Measurements from ENCODE around the gene STK17B.

The STK17B gene

DNA sequence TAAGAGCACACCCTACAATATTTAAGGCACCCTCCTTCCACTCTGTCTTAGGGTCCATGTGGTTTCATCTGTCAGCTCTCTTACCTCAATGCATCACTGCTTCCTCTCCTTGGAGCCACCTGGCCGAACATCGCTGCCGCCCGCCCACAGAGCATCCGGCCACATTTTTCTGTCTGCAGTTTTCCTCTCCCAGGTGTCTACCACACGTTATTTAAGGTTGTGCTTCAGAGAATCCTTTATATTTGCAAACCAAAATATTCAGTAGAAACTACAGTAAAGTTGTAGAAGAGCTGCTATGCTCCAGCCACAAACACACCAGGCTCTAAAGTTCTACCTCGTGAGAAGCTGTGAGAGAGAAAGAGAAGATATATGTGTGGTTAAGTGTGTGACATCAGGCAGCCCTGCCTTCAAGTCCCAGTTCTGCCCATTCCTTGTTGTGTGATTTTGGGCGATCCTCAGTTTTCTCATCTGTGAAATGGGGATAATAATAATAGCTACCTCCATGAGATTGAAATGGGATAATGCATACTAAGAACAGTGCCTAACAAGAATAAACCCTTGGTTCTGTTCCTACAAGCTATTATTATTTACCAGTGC lies 4.9 kb upstream of the STK17B start:
- Histone ChIP-seq H3K9ac (ENCODE audit: low read depth, low read length) (peak overlapping the region; percentile 54), H4K20me1 (ENCODE audit: insufficient read depth, low read length) (peaks cover under 1% of the 10 kb centered on the region), H3K79me2 (ENCODE audit: insufficient read depth, low read length) (peaks cover 60% of the 10 kb centered on the region), H2AFZ (ENCODE audit: low read depth, low read length) (no peak overlapping the region), H3K4me2 (ENCODE audit: insufficient read depth, low read length) (peak overlapping the region; percentile 45), H3K36me3 (ENCODE audit: insufficient read depth, low read length) (no peaks in the 10 kb centered on the region; the same call in 1 of the 2 replicates), H3K4me1 (ENCODE audit: insufficient read depth, low read length) (peaks cover 93% of the 10 kb centered on the region), H3K4me3 (ENCODE audit: low read depth in 1 of 2, low read length in 2 of 2) (peak overlapping the region in 1 of 2 experiments; percentile 34; a peak in 2 of 4 replicates), H3K27me3 (ENCODE audit: insufficient read depth, low read length, poor library complexity) (no peaks in the 10 kb centered on the region), H3K27ac (ENCODE audit: low read length) (peak overlapping the region; percentile 97), H3K9me3 (ENCODE audit: insufficient read depth, low read length, severe bottlenecking) (no peaks in the 10 kb centered on the region)
- DNase-seq (peak; percentile 96), ATAC-seq (ENCODE audit: insufficient read depth, low read depth) (peak; percentile 78)
- TF ChIP-seq, protein P1, sequence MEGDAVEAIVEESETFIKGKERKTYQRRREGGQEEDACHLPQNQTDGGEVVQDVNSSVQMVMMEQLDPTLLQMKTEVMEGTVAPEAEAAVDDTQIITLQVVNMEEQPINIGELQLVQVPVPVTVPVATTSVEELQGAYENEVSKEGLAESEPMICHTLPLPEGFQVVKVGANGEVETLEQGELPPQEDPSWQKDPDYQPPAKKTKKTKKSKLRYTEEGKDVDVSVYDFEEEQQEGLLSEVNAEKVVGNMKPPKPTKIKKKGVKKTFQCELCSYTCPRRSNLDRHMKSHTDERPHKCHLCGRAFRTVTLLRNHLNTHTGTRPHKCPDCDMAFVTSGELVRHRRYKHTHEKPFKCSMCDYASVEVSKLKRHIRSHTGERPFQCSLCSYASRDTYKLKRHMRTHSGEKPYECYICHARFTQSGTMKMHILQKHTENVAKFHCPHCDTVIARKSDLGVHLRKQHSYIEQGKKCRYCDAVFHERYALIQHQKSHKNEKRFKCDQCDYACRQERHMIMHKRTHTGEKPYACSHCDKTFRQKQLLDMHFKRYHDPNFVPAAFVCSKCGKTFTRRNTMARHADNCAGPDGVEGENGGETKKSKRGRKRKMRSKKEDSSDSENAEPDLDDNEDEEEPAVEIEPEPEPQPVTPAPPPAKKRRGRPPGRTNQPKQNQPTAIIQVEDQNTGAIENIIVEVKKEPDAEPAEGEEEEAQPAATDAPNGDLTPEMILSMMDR (IDR thresholded peaks at IDR 0.05; ENCODE audit: borderline replicate concordance, extremely low read depth, low read length, poor library complexity, severe bottlenecking) = no peak
- TF ChIP-seq EZH2 (IDR thresholded peaks at IDR 0.05; ENCODE audit: borderline replicate concordance, low read depth, low read length, severe bottlenecking) = no peak

DNA sequence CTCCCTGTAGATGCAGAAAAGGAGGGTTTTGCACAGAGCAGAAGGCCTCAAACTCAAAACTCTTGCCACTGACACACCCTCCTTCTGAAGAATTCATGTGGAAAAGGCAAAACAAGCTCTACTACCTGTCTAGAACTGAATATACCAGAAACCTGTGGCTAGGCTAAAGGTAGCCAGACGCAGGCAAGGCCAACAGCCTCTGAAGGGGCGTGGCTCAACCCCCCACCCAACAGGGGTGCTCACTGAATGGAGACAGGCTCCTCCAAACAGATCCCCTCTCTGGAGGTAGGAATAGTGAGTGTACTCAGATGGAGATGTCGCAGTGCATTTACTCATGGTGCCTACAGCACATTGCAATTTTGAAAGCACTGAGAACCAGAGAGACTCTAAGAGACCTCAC lies 3.0 kb upstream of the STK17B start:
- peak overlapping the region; percentile 28 for H3K4me2 ChIP-seq (ENCODE audit: insufficient read depth, low read length)
- H3K79me2 ChIP-seq (ENCODE audit: insufficient read depth, low read length) = peaks cover 67% of the 10 kb centered on the region
- DNase-seq (peak; percentile 37), ATAC-seq (ENCODE audit: insufficient read depth, low read depth) (no peak)
- peak overlapping the region; percentile 91 for H3K27ac ChIP-seq (ENCODE audit: low read length)
- peak overlapping the region; percentile 18; the same call in 1 of the 2 replicates for H3K9ac ChIP-seq (ENCODE audit: low read depth, low read length)
- H2AFZ ChIP-seq (ENCODE audit: low read depth, low read length) = no peak overlapping the region
- H3K27me3 ChIP-seq (ENCODE audit: insufficient read depth, low read length, poor library complexity) = no peaks in the 10 kb centered on the region
- no peak for TF ChIP-seq EZH2 (IDR thresholded peaks at IDR 0.05; ENCODE audit: borderline replicate concordance, low read depth, low read length, severe bottlenecking)
- TF ChIP-seq, protein P1 (IDR thresholded peaks at IDR 0.05; ENCODE audit: borderline replicate concordance, extremely low read depth, low read length, poor library complexity, severe bottlenecking) = no peak
- H4K20me1 ChIP-seq (ENCODE audit: insufficient read depth, low read length) = peaks cover 19% of the 10 kb centered on the region
- peaks cover 10% of the 10 kb centered on the region; the same call in 1 of the 2 replicates for H3K36me3 ChIP-seq (ENCODE audit: insufficient read depth, low read length)
- peaks cover 77% of the 10 kb centered on the region for H3K4me1 ChIP-seq (ENCODE audit: insufficient read depth, low read length)
- H3K4me3 ChIP-seq (ENCODE audit: low read depth in 1 of 2, low read length in 2 of 2) = no peak overlapping the region; a peak in 1 of 4 replicates
- no peaks in the 10 kb centered on the region for H3K9me3 ChIP-seq (ENCODE audit: insufficient read depth, low read length, severe bottlenecking)

DNA sequence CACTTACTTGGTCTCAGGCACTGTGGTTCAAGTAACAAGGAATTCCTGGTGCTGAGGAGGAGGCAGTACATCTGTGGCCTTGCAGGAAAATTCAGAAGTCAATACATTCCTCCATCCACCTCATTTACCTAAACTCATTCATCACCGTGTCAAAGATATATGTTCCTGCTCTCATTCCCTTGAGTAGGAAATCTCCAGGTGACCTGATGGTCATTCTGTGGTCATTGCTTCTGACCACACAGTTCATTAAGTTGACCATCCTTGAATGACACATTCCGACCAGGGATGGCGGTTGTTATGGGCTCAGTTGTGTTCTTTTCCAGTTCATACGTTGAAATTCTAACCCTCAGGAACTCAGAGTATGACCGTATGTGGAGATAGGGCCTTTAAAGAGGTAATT lies 2.1 kb upstream of the STK17B start:
- no peak overlapping the region for H2AFZ ChIP-seq (ENCODE audit: low read depth, low read length)
- peak overlapping the region; percentile 91 for H3K27ac ChIP-seq (ENCODE audit: low read length)
- H4K20me1 ChIP-seq (ENCODE audit: insufficient read depth, low read length) = peaks cover 25% of the 10 kb centered on the region
- H3K79me2 ChIP-seq (ENCODE audit: insufficient read depth, low read length) = peaks cover 76% of the 10 kb centered on the region
- peaks cover 68% of the 10 kb centered on the region for H3K4me1 ChIP-seq (ENCODE audit: insufficient read depth, low read length)
- peak overlapping the region; percentile 84 for H3K4me2 ChIP-seq (ENCODE audit: insufficient read depth, low read length)
- no peaks in the 10 kb centered on the region for H3K27me3 ChIP-seq (ENCODE audit: insufficient read depth, low read length, poor library complexity)
- ATAC-seq (ENCODE audit: insufficient read depth, low read depth) (no peak), DNase-seq (no peak)
- no peak overlapping the region; a peak in 1 of 4 replicates for H3K4me3 ChIP-seq (ENCODE audit: low read depth in 1 of 2, low read length in 2 of 2)
- peaks cover 16% of the 10 kb centered on the region for H3K36me3 ChIP-seq (ENCODE audit: insufficient read depth, low read length)
- H3K9me3 ChIP-seq (ENCODE audit: insufficient read depth, low read length, severe bottlenecking) = no peaks in the 10 kb centered on the region
- peak overlapping the region; percentile 69; the same call in 1 of the 2 replicates for H3K9ac ChIP-seq (ENCODE audit: low read depth, low read length)
- no peak for TF ChIP-seq EZH2 (IDR thresholded peaks at IDR 0.05; ENCODE audit: borderline replicate concordance, low read depth, low read length, severe bottlenecking)
- TF ChIP-seq, protein P1 (IDR thresholded peaks at IDR 0.05; ENCODE audit: borderline replicate concordance, extremely low read depth, low read length, poor library complexity, severe bottlenecking) = no peak
